GM18520 (cell line): ENCODE results near the gene COL4A1.

Source experiments
- ATAC-seq: cut with Tn5 transposase; IDR thresholded peaks from one replicate; pipeline ENCODE4 v1.9.1; 2021; ENCODE audit not compliant: unreplicated experiment

Gene COL4A1

GRCh38 chr13:110306960-110307766 lies at the start of gene COL4A1, which contains the start of gene COL4A2:
Gene COL4A1 (minus strand): TSS chr13:110307157. CDS start chr13:110307027, 130 bp downstream.
Gene COL4A2 (plus strand): TSS chr13:110307284. CDS start chr13:110307904, 620 bp downstream.
- no peak for ATAC-seq

GRCh38 chr13:110356362-110356761 lies 49.4 kb upstream of the COL4A1 start:
- ATAC-seq = no peak

- no peak for ATAC-seq
Observed at GRCh38 chr13:110354715-110355473, 47.9 kb upstream of the COL4A1 start.

- ATAC-seq = no peak
Observed at GRCh38 chr13:110354123-110354627, 47.2 kb upstream of the COL4A1 start.

GRCh38 chr13:110353339-110353977 lies 46.5 kb upstream of the COL4A1 start:
- no peak for ATAC-seq

- no peak for ATAC-seq
Observed at GRCh38 chr13:110352735-110353134, 45.8 kb upstream of the COL4A1 start.

- ATAC-seq = no peak
Observed at GRCh38 chr13:110351636-110352420, 44.9 kb upstream of the COL4A1 start.

- ATAC-seq = no peak
Observed at GRCh38 chr13:110350509-110350908, 43.6 kb upstream of the COL4A1 start.

GRCh38 chr13:110350049-110350448 lies 43.1 kb upstream of the COL4A1 start:
- ATAC-seq = no peak

GRCh38 chr13:110349239-110349638 lies 42.3 kb upstream of the COL4A1 start:
- ATAC-seq = no peak

GRCh38 chr13:110348309-110349105 lies 41.5 kb upstream of the COL4A1 start:
- ATAC-seq = no peak

- no peak for ATAC-seq
Observed at GRCh38 chr13:110347535-110348308, 40.8 kb upstream of the COL4A1 start.

- no peak for ATAC-seq
Observed at GRCh38 chr13:110347088-110347487, 40.1 kb upstream of the COL4A1 start.

GRCh38 chr13:110346661-110347067 lies 39.7 kb upstream of the COL4A1 start:
- no peak for ATAC-seq

GRCh38 chr13:110345701-110346100 lies 38.7 kb upstream of the COL4A1 start:
- ATAC-seq = no peak

- ATAC-seq = no peak
Observed at GRCh38 chr13:110345266-110345665, 38.3 kb upstream of the COL4A1 start.

GRCh38 chr13:110344320-110344719 lies 37.4 kb upstream of the COL4A1 start:
- ATAC-seq = no peak

GRCh38 chr13:110343241-110343865 lies 36.4 kb upstream of the COL4A1 start:
- no peak for ATAC-seq

GRCh38 chr13:110342474-110342873 lies 35.5 kb upstream of the COL4A1 start:
- no peak for ATAC-seq
